Activated CD8-positive, alpha-beta memory T cell treated with anti-CD3 and anti-CD28 coated beads, Interleukin-2, amount 50 U/mL, for 4 hours (primary cell): ENCODE results near the gene SYCE1L.
"Not testable (repeated sequence)": the region's sequence is repeated elsewhere in the genome, so short reads cannot be mapped to it uniquely, and the experiment has no call there.

Experiments used
- DNase-seq: peaks from one replicate; pipeline ENCODE4 v3.0.0-alpha.2; 2020

SYCE1L gene

GRCh38 chr16:77199211-77199610 is at the start of gene SYCE1L:
TSS of gene SYCE1L (plus strand) at chr16:77199408. CDS start at chr16:77199452, 44 bp downstream.
- no peak for DNase-seq

GRCh38 chr16:77157346-77158058 is 41.7 kb upstream of the SYCE1L start:
- DNase-seq = no peak

- no peak for DNase-seq
Observed at GRCh38 chr16:77158293-77158692, 40.9 kb upstream of the SYCE1L start.

- DNase-seq = no peak
Observed at GRCh38 chr16:77165006-77165405, 34.2 kb upstream of the SYCE1L start.

GRCh38 chr16:77165536-77166236 is 33.5 kb upstream of the SYCE1L start:
- not testable (repeated sequence) for DNase-seq

GRCh38 chr16:77166726-77167125 is 32.5 kb upstream of the SYCE1L start:
- no peak for DNase-seq

GRCh38 chr16:77168901-77169300 is 30.3 kb upstream of the SYCE1L start:
- no peak for DNase-seq

GRCh38 chr16:77169650-77170236 is 29.5 kb upstream of the SYCE1L start:
- peak; percentile 19 for DNase-seq

- no peak for DNase-seq
Observed at GRCh38 chr16:77170805-77171204, 28.4 kb upstream of the SYCE1L start.

- DNase-seq = no peak
Observed at GRCh38 chr16:77171745-77172635, 27.2 kb upstream of the SYCE1L start.

GRCh38 chr16:77172951-77173350 is 26.3 kb upstream of the SYCE1L start:
- no peak for DNase-seq

GRCh38 chr16:77183137-77183536 is 16.1 kb upstream of the SYCE1L start:
- no peak for DNase-seq

GRCh38 chr16:77186298-77186697 is 12.9 kb upstream of the SYCE1L start:
- DNase-seq = not testable (repeated sequence)

- DNase-seq = no peak
Observed at GRCh38 chr16:77190190-77190477, 9.1 kb upstream of the SYCE1L start.

GRCh38 chr16:77190478-77191258 is 8.5 kb upstream of the SYCE1L start, which contains the start of gene MON1B:
TSS of gene MON1B (plus strand) at chr16:77191190. CDS start at chr16:77191486, 296 bp downstream.
- peak; percentile 89 for DNase-seq

GRCh38 chr16:77191259-77191969 is 7.8 kb upstream of the SYCE1L start:
- DNase-seq = peak; percentile 37

GRCh38 chr16:77193377-77193776 is 5.8 kb upstream of the SYCE1L start:
- DNase-seq = no peak

- DNase-seq = no peak
Observed at GRCh38 chr16:77194295-77195231, 4.6 kb upstream of the SYCE1L start.

- DNase-seq = no peak
Observed at GRCh38 chr16:77195411-77195810, 3.8 kb upstream of the SYCE1L start.

- DNase-seq = no peak
Observed at GRCh38 chr16:77197747-77198146, 1.5 kb upstream of the SYCE1L start.
